PFSK-1 (cell line): ENCODE measurements around the gene TSPAN3.

Source experiments
- POLR2AphosphoS5 ChIP-seq: IDR thresholded peaks from 2 replicates; pipeline ENCODE4 v1.6.1; 2012; ENCODE audit warnings: low read depth, mild to moderate bottlenecking, control low read depth, low read length, moderate library complexity
- REST ChIP-seq, 2 experiments: IDR thresholded peaks; 2 replicates each; pipeline versions ENCODE4 v1.6.1 to v1.8.0; 2011 to 2012; ENCODE audit warnings: low read depth in 2 of 2, low read length in 2 of 2, control low read depth in 1 of 2, inconsistent platforms in 1 of 2, mild to moderate bottlenecking in 1 of 2, moderate library complexity in 1 of 2; ENCODE audit not compliant: insufficient read depth in 1 of 2
- SIN3A ChIP-seq: IDR thresholded peaks from 2 replicates; pipeline ENCODE4 v1.6.1; 2012; ENCODE audit warnings: mild to moderate bottlenecking, low read length, moderate library complexity, borderline replicate concordance; ENCODE audit not compliant: insufficient read depth
- TAF1 ChIP-seq: IDR thresholded peaks from 2 replicates; pipeline ENCODE4 v1.6.1; 2012; ENCODE audit warnings: low read length, control low read depth, borderline replicate concordance; ENCODE audit not compliant: insufficient read depth

DNA sequence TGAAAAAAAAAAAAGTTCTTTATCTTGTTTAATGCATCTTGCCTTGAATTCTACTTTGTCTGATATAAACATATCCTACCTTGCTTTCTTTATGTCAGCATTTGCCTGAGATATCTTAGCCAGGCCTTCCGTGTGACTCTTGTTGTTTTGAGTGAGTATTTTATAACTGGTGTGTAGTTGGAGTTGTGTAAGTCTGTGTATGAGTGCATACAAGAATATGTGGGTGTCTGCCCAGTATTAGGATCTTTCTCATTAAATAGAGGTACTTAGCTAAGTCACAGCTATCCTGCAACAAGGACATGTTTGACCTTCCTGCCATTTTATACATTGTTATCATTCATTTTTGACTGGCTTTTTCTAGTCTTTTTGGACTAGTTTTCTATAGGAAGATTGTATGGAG lies 22.5 kb upstream of the TSPAN3 start:
- TF ChIP-seq REST (IDR thresholded peaks at IDR 0.05; ENCODE audit: insufficient read depth in 1 of 2, low read depth in 2 of 2, low read length in 2 of 2) (no peak), TAF1 (no peak), SIN3A (no peak), POLR2AphosphoS5 (no peak)
